RWPE1 (cell line): ENCODE measurements around the gene DZIP3.

Experiments
- CTCF ChIA-PET: fragments of 350-600 bp; sonication (Branson Sonifier 250); formaldehyde crosslinking; extraction: SDS; loops from one replicate; lab custom pipeline; 2021; lab: Yijun Ruan, JAX
- POLR2A ChIA-PET: fragments of 400-600 bp; formaldehyde crosslinking; extraction: SDS; loops from one replicate; lab custom pipeline; 2020; ENCODE audit warnings: antibody characterized with exemption; ENCODE audit not compliant: low non-redundant PET; lab: Yijun Ruan, JAX
- DNase-seq: peaks from one replicate; pipeline ENCODE4 v3.0.0; 2012; ENCODE audit warnings: low spot score
- H3K27ac ChIP-seq: fragments of 450-650 bp; 2 replicates; pipeline ENCODE4 v1.5.1; 2017
- TF ChIP-seq, protein P1 (sequence below): fragments of 450-650 bp; conservative IDR thresholded peaks from 2 replicates; pipeline ENCODE4 v1.5.1; 2017; ENCODE audit warnings: low read depth, mild to moderate bottlenecking

The DZIP3 gene

DNA sequence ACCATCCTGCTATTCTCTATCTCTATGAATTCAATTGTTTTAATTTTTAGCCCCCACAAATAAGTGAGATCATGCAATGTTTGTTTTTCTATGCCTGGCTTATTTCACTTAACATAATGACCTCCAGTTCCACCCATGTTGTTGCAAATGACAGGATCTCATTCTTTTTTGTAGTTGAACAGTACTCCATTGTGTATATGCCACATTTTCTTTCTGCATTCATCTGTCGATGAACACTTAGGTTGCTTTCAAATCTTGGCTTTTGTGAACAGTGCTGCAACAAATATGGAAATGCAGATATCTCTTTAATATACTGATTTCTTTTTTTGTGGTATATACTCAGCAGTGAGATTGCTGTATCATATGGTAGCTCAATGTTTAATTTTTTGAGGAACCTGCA lies 108.9 kb downstream of the DZIP3 start:
- no peak for DNase-seq
- no peak overlapping the region for H3K27ac ChIP-seq
- TF ChIP-seq, protein P1, sequence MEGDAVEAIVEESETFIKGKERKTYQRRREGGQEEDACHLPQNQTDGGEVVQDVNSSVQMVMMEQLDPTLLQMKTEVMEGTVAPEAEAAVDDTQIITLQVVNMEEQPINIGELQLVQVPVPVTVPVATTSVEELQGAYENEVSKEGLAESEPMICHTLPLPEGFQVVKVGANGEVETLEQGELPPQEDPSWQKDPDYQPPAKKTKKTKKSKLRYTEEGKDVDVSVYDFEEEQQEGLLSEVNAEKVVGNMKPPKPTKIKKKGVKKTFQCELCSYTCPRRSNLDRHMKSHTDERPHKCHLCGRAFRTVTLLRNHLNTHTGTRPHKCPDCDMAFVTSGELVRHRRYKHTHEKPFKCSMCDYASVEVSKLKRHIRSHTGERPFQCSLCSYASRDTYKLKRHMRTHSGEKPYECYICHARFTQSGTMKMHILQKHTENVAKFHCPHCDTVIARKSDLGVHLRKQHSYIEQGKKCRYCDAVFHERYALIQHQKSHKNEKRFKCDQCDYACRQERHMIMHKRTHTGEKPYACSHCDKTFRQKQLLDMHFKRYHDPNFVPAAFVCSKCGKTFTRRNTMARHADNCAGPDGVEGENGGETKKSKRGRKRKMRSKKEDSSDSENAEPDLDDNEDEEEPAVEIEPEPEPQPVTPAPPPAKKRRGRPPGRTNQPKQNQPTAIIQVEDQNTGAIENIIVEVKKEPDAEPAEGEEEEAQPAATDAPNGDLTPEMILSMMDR, result no peak
- ChIA-PET CTCF (no interaction called here), POLR2A (no interaction called here)

DNA sequence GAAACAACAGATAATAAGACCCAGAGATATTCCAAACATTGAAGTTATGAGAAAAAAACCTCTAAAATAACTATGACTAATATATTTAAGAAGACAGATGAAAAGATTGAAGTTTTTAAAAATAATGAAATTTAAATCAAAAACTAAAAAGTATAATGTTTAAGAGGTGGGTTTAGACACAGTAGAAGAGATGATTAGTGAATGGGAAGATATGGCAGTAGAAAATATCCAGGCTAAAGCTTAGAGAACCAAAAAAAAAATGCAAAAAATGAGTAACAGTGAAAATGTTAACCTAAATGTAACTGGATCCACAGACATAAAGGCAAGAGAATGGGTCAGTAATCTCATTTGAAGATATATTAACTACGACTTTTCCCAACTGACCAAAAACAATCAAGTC lies 115.5 kb downstream of the DZIP3 start:
- CTCF ChIA-PET, result no interaction called here
- H3K27ac ChIP-seq, result no peak overlapping the region

DNA sequence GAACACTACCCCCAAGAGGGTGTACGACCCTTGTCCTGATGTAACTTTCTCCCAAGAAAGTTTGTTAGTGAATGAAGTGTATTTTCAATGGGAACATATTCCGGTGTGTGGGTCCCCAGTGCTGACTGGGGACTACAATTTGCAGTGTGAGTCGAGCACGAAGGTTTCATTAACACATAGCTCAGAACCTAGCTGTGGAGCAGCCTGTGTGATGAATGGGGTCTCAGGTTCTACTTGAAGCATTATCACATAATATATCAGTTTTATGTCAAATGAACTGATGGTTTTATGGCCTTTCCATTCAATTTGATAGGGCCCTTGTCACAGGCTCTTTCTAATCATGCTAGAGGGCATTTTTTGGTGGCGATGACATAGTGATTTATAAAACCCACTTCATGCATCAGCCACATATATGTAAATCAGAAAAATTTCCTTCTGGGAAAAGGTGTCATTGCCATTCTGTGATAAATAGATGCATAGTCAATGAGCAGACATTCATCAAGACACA lies 123.5 kb downstream of the DZIP3 start:
- no peak overlapping the region for H3K27ac ChIP-seq
- TF ChIP-seq, protein P1, result no peak
- POLR2A ChIA-PET, result no interaction called here
- CTCF ChIA-PET, result no interaction called here
- no peak for DNase-seq

More for the DNA sequence above, 115.5 kb downstream of the DZIP3 start:
- POLR2A ChIA-PET, result no interaction called here
- TF ChIP-seq, protein P1, result no peak
- DNase-seq, result no peak

DNA sequence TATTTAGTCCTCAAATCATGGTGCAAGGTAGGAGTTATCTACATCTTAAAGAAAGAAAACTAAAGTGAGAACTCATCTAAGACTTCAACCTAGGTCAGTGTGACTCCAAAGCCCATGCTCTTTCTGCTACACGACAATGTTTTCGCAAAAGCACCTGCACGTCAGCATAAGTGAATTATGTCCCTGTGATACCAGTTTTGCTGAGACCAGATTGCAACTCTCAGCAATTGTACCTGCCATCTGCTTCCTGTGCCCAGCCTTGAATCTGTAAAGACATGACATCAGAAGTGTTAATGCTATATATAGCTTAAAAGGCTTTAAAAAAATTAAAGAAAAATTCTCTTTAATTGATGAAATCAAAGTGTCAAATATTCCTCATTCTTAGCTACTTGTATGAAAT lies 124.3 kb downstream of the DZIP3 start:
- no peak overlapping the region for H3K27ac ChIP-seq
- CTCF ChIA-PET, result interaction anchor here (0.6 kb wide), 1 partner anchor 367 kb away, joined by 5 read pairs; no protein-coding TSS in a partner anchor
- TF ChIP-seq, protein P1, result no peak
- POLR2A ChIA-PET, result no interaction called here
- no peak for DNase-seq

DNA sequence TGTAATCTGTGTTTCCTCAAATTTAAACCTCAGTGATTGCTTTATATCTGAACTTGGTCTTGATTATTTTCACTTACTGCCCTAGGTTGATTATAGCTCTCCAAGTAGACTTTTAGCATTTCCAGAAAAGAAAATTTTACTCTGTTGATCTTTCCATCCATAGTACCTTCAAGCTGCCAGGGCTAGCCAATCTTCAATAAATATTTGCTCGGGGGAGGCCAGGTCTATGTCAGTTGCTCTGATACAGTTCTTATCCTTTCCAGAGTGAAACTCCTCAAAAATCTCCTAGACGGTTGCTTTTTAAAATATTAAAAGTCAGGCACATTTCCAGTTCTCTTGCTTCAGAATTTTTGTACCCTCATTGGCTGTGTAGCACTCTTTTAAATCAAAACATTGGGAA lies 128.9 kb downstream of the DZIP3 start:
- CTCF ChIA-PET, result no interaction called here
- TF ChIP-seq, protein P1, result no peak
- H3K27ac ChIP-seq, result no peak overlapping the region
- POLR2A ChIA-PET, result no interaction called here
- no peak for DNase-seq

DNA sequence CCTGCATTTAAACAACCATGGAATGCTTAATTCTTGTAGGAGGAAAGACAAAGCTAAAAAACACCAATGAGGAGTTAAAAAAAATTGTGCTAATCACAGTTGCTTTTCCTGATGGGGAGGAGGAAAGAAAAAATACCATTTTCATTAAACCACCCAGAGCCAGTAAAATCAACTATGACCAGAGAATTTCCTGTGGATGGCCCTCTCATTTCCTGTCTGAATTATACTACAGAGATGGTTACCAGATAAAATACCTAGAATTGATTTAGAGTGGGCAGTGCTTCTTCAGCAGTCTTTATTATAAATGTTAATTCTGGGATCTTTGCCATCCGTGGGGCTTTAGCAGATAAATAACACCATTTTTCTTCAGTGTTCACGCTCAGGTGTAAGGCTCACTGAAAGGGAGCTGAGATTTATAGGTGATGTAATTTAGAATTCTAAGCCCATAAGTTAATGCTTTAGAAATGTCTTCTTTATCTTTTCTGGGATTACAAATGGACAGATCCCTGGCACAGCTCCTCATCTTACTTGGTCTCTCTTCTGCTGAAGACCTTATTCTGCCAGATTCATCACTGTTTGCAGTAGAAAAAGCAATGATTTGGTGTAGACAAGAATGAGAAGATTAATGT lies 129.8 kb downstream of the DZIP3 start:
- TF ChIP-seq, protein P1, result no peak
- CTCF ChIA-PET, result no interaction called here
- DNase-seq, result no peak
- no peak overlapping the region for H3K27ac ChIP-seq
- POLR2A ChIA-PET, result no interaction called here
